ENCODE measurements around the gene CFAP47.
"Not testable (repeated sequence)": the region's sequence is repeated elsewhere in the genome, so short reads cannot be mapped to it uniquely, and the experiment has no call there.

The CFAP47 gene

GRCh38 chrX:36218801-36219200 is 299.3 kb downstream of the CFAP47 start:
- TF ChIP-seq CTCF (conservative IDR thresholded peaks at IDR 0.05; ENCODE audit: low read length) (no peak), EZH2phosphoT487 (IDR thresholded peaks at IDR 0.05; ENCODE audit: borderline replicate concordance) (no peak)
- Histone ChIP-seq H3K9me2 (replicated peaks; ENCODE audit: low read depth, low read length) (no peaks in the 10 kb centered on the region), H3K36me3 (ENCODE audit: insufficient read depth, low read length) (no peaks in the 10 kb centered on the region)

GRCh38 chrX:36234840-36235528 is 315.4 kb downstream of the CFAP47 start:
- not testable (repeated sequence) for H3K9me3 ChIP-seq (ENCODE audit: insufficient read depth, low read depth, low read length); H3K27me3 ChIP-seq (ENCODE audit: insufficient read depth, low read length, poor library complexity, severe bottlenecking); H3K79me2 ChIP-seq (ENCODE audit: insufficient read depth, low read length); H3K4me2 ChIP-seq (ENCODE audit: low read depth, low read length, poor library complexity, severe bottlenecking); H2AFZ ChIP-seq (ENCODE audit: low read length); H3K9ac ChIP-seq (ENCODE audit: low read depth, low read length, poor library complexity, severe bottlenecking); H3K4me1 ChIP-seq (ENCODE audit: insufficient read depth, low read length, poor library complexity, severe bottlenecking); H3K9me2 ChIP-seq (replicated peaks; ENCODE audit: low read depth, low read length); H4K20me1 ChIP-seq (ENCODE audit: insufficient read depth, low read length, poor library complexity, severe bottlenecking); H3K4me3 ChIP-seq (ENCODE audit: low read length, poor library complexity, severe bottlenecking); H3K36me3 ChIP-seq (ENCODE audit: insufficient read depth, low read length); H3F3A ChIP-seq (ENCODE audit: low read depth)

More at GRCh38 chrX:36218801-36219200, 299.3 kb downstream of the CFAP47 start:
- no peaks in the 10 kb centered on the region for H3K9me3 ChIP-seq (ENCODE audit: insufficient read depth, low read depth, low read length)
- no peak overlapping the region for H3K4me3 ChIP-seq (ENCODE audit: low read length, poor library complexity, severe bottlenecking)
- H2AFZ ChIP-seq (ENCODE audit: low read length) = no peak overlapping the region
- no peaks in the 10 kb centered on the region for H3K27me3 ChIP-seq (ENCODE audit: insufficient read depth, low read length, poor library complexity, severe bottlenecking)
- no peaks in the 10 kb centered on the region for H3K4me1 ChIP-seq (ENCODE audit: insufficient read depth, low read length, poor library complexity, severe bottlenecking)
- H4K20me1 ChIP-seq (ENCODE audit: insufficient read depth, low read length, poor library complexity, severe bottlenecking) = no peaks in the 10 kb centered on the region
- no peak overlapping the region for H3K4me2 ChIP-seq (ENCODE audit: low read depth, low read length, poor library complexity, severe bottlenecking)
- H3K79me2 ChIP-seq (ENCODE audit: insufficient read depth, low read length) = no peaks in the 10 kb centered on the region
- no peak overlapping the region for H3K9ac ChIP-seq (ENCODE audit: low read depth, low read length, poor library complexity, severe bottlenecking)
- no peaks in the 10 kb centered on the region for H3F3A ChIP-seq (ENCODE audit: low read depth)

- H3K27me3 ChIP-seq (ENCODE audit: insufficient read depth, low read length, poor library complexity, severe bottlenecking) = no peaks in the 10 kb centered on the region
- no peaks in the 10 kb centered on the region for H3K9me2 ChIP-seq (replicated peaks; ENCODE audit: low read depth, low read length)
- H3K4me1 ChIP-seq (ENCODE audit: insufficient read depth, low read length, poor library complexity, severe bottlenecking) = no peaks in the 10 kb centered on the region
- no peaks in the 10 kb centered on the region for H3K79me2 ChIP-seq (ENCODE audit: insufficient read depth, low read length)
- TF ChIP-seq EZH2phosphoT487 (IDR thresholded peaks at IDR 0.05; ENCODE audit: borderline replicate concordance) (no peak), CTCF (conservative IDR thresholded peaks at IDR 0.05; ENCODE audit: low read length) (no peak)
- H3K4me3 ChIP-seq (ENCODE audit: low read length, poor library complexity, severe bottlenecking) = no peak overlapping the region
- no peak overlapping the region for H3K9ac ChIP-seq (ENCODE audit: low read depth, low read length, poor library complexity, severe bottlenecking)
- H3K36me3 ChIP-seq (ENCODE audit: insufficient read depth, low read length) = no peaks in the 10 kb centered on the region
- no peaks in the 10 kb centered on the region for H3K9me3 ChIP-seq (ENCODE audit: insufficient read depth, low read depth, low read length)
- H2AFZ ChIP-seq (ENCODE audit: low read length) = no peak overlapping the region
- H4K20me1 ChIP-seq (ENCODE audit: insufficient read depth, low read length, poor library complexity, severe bottlenecking) = no peaks in the 10 kb centered on the region
- no peak overlapping the region for H3K4me2 ChIP-seq (ENCODE audit: low read depth, low read length, poor library complexity, severe bottlenecking)
- H3F3A ChIP-seq (ENCODE audit: low read depth) = no peaks in the 10 kb centered on the region
These were observed 321.9 kb downstream of the CFAP47 start for GRCh38 chrX:36241397-36241796.

- Histone ChIP-seq H3K4me3 (ENCODE audit: low read length, poor library complexity, severe bottlenecking) (no peak overlapping the region), H3K79me2 (ENCODE audit: insufficient read depth, low read length) (no peaks in the 10 kb centered on the region), H3F3A (ENCODE audit: low read depth) (no peaks in the 10 kb centered on the region), H3K36me3 (ENCODE audit: insufficient read depth, low read length) (no peaks in the 10 kb centered on the region), H3K27me3 (ENCODE audit: insufficient read depth, low read length, poor library complexity, severe bottlenecking) (no peaks in the 10 kb centered on the region), H3K9me3 (ENCODE audit: insufficient read depth, low read depth, low read length) (no peaks in the 10 kb centered on the region), H3K9ac (ENCODE audit: low read depth, low read length, poor library complexity, severe bottlenecking) (no peak overlapping the region), H4K20me1 (ENCODE audit: insufficient read depth, low read length, poor library complexity, severe bottlenecking) (no peaks in the 10 kb centered on the region), H3K4me1 (ENCODE audit: insufficient read depth, low read length, poor library complexity, severe bottlenecking) (no peaks in the 10 kb centered on the region), H3K4me2 (ENCODE audit: low read depth, low read length, poor library complexity, severe bottlenecking) (no peak overlapping the region), H2AFZ (ENCODE audit: low read length) (no peak overlapping the region), H3K9me2 (replicated peaks; ENCODE audit: low read depth, low read length) (no peaks in the 10 kb centered on the region)
- TF ChIP-seq EZH2phosphoT487 (IDR thresholded peaks at IDR 0.05; ENCODE audit: borderline replicate concordance) (no peak), CTCF (conservative IDR thresholded peaks at IDR 0.05; ENCODE audit: low read length) (no peak)
These were observed 346.6 kb downstream of the CFAP47 start for GRCh38 chrX:36266155-36266554.

Data from Loucy (cell line).